RWPE2 (cell line): ENCODE measurements around the gene NRSN1.

ENCODE experiments used
- ATAC-seq: fragments of 200-7000 bp; cut with Tn5 transposase; 3 replicates; pipeline ENCODE4 v1.9.1; 2021; ENCODE audit warnings: low read depth
- DNase-seq: peaks from one replicate; pipeline ENCODE4 v3.0.0-alpha.2; 2020; ENCODE audit warnings: low spot score
- H3K27ac ChIP-seq: fragments of 450-650 bp; 2 replicates; pipeline ENCODE4 v1.5.1; 2017; ENCODE audit warnings: mild to moderate bottlenecking; ENCODE audit not compliant: poor library complexity, severe bottlenecking
- H3K27me3 ChIP-seq: fragments of 250-450 bp; sonication (Bioruptor Pico); 2 replicates; pipeline ENCODE4 v1.5.1; 2021; ENCODE audit warnings: mild to moderate bottlenecking, moderate library complexity; ENCODE audit not compliant: insufficient read depth, poor library complexity, severe bottlenecking
- H3K36me3 ChIP-seq: fragments of 250-450 bp; sonication (Bioruptor Pico); 2 replicates; pipeline ENCODE4 v1.5.1; 2020; ENCODE audit warnings: low read depth, mild to moderate bottlenecking, moderate library complexity
- H3K4me1 ChIP-seq: fragments of 250-450 bp; sonication (Bioruptor Pico); 2 replicates; pipeline ENCODE4 v1.5.1; 2021; ENCODE audit warnings: mild to moderate bottlenecking, moderate library complexity; ENCODE audit not compliant: insufficient read depth, poor library complexity, severe bottlenecking
- H3K4me3 ChIP-seq: fragments of 250-450 bp; sonication (Bioruptor Pico); 2 replicates; pipeline ENCODE4 v1.5.1; 2021; ENCODE audit warnings: mild to moderate bottlenecking, moderate library complexity; ENCODE audit not compliant: severe bottlenecking
- H3K9me3 ChIP-seq: fragments of 250-450 bp; sonication (Bioruptor Pico); 2 replicates; pipeline ENCODE4 v1.5.1; 2021; ENCODE audit warnings: mild to moderate bottlenecking, moderate library complexity; ENCODE audit not compliant: severe bottlenecking
- TF ChIP-seq, protein P1 (sequence below): fragments of 450-650 bp; IDR thresholded peaks from one replicate; pipeline ENCODE4 v1.5.1; 2017; ENCODE audit warnings: mild to moderate bottlenecking, moderate library complexity; ENCODE audit not compliant: poor library complexity, severe bottlenecking

Gene NRSN1

DNA sequence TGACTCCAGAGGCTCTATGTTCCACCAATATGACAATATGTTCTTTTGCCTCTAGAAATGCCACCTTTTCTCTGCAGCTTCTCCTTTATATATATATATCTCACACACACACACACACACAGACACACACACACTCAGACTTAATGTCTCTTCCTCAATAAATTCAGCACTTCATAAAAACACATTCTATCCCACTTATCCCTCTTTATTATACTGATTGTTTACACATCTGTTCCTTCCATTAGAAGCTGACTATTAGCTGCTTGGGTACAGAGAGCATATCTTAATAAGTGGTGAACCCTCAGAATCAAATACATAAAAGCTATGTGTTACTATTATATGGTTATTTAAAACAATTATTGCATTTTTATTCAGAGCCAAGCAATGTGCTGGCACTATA, 23.3 kb downstream of the NRSN1 start:
- Histone ChIP-seq H3K27ac (no peak overlapping the region), H3K4me1 (no peaks in the 10 kb centered on the region), H3K36me3 (no peaks in the 10 kb centered on the region), H3K27me3 (no peaks in the 10 kb centered on the region), H3K4me3 (no peak overlapping the region), H3K9me3 (no peaks in the 10 kb centered on the region)
- TF ChIP-seq, protein P1, sequence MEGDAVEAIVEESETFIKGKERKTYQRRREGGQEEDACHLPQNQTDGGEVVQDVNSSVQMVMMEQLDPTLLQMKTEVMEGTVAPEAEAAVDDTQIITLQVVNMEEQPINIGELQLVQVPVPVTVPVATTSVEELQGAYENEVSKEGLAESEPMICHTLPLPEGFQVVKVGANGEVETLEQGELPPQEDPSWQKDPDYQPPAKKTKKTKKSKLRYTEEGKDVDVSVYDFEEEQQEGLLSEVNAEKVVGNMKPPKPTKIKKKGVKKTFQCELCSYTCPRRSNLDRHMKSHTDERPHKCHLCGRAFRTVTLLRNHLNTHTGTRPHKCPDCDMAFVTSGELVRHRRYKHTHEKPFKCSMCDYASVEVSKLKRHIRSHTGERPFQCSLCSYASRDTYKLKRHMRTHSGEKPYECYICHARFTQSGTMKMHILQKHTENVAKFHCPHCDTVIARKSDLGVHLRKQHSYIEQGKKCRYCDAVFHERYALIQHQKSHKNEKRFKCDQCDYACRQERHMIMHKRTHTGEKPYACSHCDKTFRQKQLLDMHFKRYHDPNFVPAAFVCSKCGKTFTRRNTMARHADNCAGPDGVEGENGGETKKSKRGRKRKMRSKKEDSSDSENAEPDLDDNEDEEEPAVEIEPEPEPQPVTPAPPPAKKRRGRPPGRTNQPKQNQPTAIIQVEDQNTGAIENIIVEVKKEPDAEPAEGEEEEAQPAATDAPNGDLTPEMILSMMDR = no peak
- ATAC-seq = no peak
- no peak for DNase-seq

DNA sequence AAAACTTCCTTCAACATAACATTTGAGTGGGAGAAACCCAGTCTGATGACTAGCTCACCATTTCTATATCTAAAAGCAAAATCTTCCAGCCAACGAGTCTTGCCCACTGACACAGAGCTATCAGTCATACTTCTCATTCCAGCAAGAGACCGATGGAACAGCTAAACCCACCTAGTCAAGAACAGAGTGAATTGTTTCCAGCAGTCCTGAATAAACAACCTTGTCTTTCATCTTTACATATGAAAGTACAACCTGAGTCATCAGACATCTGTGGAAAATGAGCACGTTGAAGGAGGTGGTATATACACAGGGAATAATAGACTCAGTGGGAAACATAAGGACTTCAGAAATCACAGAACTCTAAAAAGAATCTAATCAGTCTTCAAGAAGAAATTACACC, 23.8 kb downstream of the NRSN1 start:
- TF ChIP-seq, protein P1 = no peak
- no peak for DNase-seq
- Histone ChIP-seq H3K4me3 (no peak overlapping the region), H3K27me3 (no peaks in the 10 kb centered on the region), H3K36me3 (no peaks in the 10 kb centered on the region), H3K4me1 (no peaks in the 10 kb centered on the region), H3K9me3 (no peaks in the 10 kb centered on the region), H3K27ac (no peak overlapping the region)
- ATAC-seq = no peak

DNA sequence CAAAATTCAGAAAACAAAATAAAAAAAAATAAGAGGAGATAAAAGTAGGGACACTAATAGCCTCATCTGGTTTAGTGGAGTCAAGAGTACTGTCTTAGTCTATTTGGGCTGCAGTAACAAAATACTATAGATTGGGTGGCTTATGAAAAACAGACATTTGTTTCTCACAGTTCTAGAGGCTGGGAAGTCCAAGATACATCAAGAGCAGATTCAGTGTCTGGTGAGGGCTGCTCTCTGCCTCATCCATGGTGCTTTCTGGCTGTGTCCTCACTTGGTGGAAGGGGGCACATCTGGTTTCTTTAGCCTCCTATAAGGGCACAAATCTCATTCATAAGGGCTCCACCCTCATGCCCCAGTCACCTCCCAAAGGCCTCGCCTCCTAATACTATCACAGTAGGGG, 26.0 kb downstream of the NRSN1 start:
- Histone ChIP-seq H3K27me3 (no peaks in the 10 kb centered on the region), H3K4me3 (no peak overlapping the region), H3K9me3 (no peaks in the 10 kb centered on the region), H3K36me3 (no peaks in the 10 kb centered on the region), H3K27ac (no peak overlapping the region), H3K4me1 (no peaks in the 10 kb centered on the region)
- ATAC-seq = no peak
- no peak for DNase-seq
- TF ChIP-seq, protein P1 = no peak

DNA sequence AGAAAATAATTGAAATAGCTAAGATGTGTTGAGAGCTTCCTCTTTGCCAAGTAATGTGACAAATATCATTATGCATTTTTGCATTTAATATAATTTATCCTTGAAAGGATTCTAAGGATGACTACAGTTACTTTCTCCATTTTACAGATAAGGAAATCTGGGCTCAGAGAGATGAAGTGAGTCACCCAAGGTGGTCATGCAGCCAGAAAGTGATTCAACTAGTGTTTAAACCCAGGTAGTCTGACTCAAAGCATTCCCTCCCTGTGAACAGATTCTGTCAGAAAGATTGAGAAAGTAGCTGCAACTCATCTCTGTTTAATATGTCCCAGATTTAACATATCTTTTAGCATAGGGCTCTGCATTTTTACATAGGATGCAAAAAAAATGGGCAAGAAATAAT, 28.1 kb downstream of the NRSN1 start:
- Histone ChIP-seq H3K36me3 (no peaks in the 10 kb centered on the region), H3K9me3 (no peaks in the 10 kb centered on the region), H3K4me3 (no peak overlapping the region), H3K4me1 (no peaks in the 10 kb centered on the region), H3K27ac (no peak overlapping the region), H3K27me3 (no peaks in the 10 kb centered on the region)
- no peak for DNase-seq
- TF ChIP-seq, protein P1 = no peak
- ATAC-seq = peak; percentile 86

DNA sequence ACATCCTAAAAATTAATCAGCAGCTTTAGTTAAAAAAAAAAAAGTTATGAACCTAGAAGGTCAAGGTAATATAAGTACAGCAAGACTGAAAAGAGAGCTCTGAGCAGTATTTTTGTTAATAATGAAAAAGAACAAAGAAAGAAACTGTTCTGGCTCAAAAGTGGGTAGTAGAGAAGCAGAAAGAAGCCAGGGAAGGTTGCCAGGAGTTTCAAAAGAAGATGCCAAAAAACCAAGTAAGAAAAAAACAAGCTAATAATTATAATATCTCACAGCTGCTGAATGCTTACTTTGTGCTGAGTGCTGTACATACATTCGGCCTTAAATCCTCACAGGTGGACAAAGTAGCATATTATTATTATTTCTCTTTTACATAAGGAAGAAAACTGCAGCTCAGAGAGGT, 31.9 kb downstream of the NRSN1 start:
- Histone ChIP-seq H3K4me3 (no peak overlapping the region), H3K36me3 (no peaks in the 10 kb centered on the region), H3K27ac (no peak overlapping the region), H3K9me3 (no peaks in the 10 kb centered on the region), H3K27me3 (no peaks in the 10 kb centered on the region), H3K4me1 (no peaks in the 10 kb centered on the region)
- DNase-seq (no peak), ATAC-seq (no peak)
- TF ChIP-seq, protein P1 = no peak
